Osteocyte (in vitro differentiated cells): ENCODE results near the gene SCN5A. TPM values are rescaled to one million over a fixed set of nuclear protein-coding genes. Genes with fewer than 3 reads are reported as not detected.

ENCODE experiments used
- DNase-seq: peaks from one replicate; pipeline ENCODE4 v3.0.0; 2021; ENCODE audit warnings: mixed read lengths; ENCODE audit not compliant: unreplicated experiment; ENCODE audit errors: extremely low spot score
- H3K27ac Mint-ChIP-seq: one replicate; pipeline ENCODE4 v1.8.0; 2021; ENCODE audit warnings: mild to moderate bottlenecking, mixed read lengths; ENCODE audit not compliant: unreplicated experiment
- H3K27me3 Mint-ChIP-seq: one replicate; pipeline ENCODE4 v1.8.0; 2021; ENCODE audit warnings: mixed read lengths; ENCODE audit not compliant: unreplicated experiment
- H3K36me3 Mint-ChIP-seq: one replicate; pipeline ENCODE4 v1.8.0; 2021; ENCODE audit warnings: mixed read lengths; ENCODE audit not compliant: unreplicated experiment
- H3K4me1 Mint-ChIP-seq: one replicate; pipeline ENCODE4 v1.8.0; 2021; ENCODE audit warnings: mixed read lengths; ENCODE audit not compliant: unreplicated experiment
- H3K4me3 Mint-ChIP-seq: one replicate; pipeline ENCODE4 v1.8.0; 2021; ENCODE audit warnings: mild to moderate bottlenecking, moderate library complexity, mixed read lengths; ENCODE audit not compliant: unreplicated experiment
- H3K9me3 Mint-ChIP-seq: one replicate; pipeline ENCODE4 v1.8.0; 2021; ENCODE audit warnings: mixed read lengths; ENCODE audit not compliant: unreplicated experiment
- long read RNA-seq: library from polyadenylated mRNA; unstranded; transcript quantifications from one replicate; pipeline ENCODE4 v2.0.0, GENCODE V29; 2021
- total RNA-seq: library from RNA; stranded (reverse); gene quantifications from 2 replicates; pipeline ENCODE4 v1.2.1, GENCODE V29; 2021
- TF ChIP-seq, protein P1 (sequence below): fragments of 200-600 bp; sonication (generic); IDR thresholded peaks from 2 replicates; pipeline ENCODE4 v1.5.0; 2021; ENCODE audit warnings: antibody characterized with exemption, mild to moderate bottlenecking, moderate library complexity

SCN5A gene
- total RNA-seq: not detected in 2 replicates
- long read RNA-seq: 0 reads

DNA sequence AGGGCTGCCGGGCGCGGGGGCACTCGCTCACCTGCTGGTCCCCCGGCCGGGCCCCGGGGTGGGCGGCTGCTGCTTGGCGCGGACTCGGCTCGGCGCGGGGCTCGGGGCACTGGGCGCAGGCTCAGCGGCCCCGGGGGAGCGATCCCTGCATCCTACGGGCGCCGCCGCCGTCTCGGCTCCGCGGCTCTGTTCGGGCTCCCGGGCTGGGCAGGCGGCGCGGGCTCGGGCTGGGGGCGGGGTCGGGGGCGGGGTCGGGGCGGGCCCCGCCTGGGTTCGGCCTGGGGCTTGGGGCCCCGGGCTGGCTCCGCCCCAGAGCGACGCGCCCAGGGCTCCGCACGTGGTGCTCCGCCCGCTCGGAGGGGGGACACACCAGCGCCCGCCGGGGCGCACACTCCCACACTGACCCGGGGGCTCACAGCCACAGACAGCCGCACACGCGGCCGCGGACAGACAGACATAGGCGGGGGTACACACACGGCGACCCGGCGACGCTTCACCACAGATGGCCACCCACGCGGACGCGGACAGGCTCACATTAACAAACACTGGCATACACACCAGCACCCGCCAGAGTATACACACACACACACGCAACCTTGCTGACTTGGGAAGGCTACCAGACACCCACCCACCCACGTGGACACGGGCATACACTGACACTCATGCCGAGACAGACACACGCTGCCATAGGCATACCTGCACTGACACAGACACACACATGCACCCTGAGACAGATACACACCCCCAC, at the start of gene SCN5A:
SCN5A (minus strand) TSS at position 188 of the 748 bp plus-strand sequence. CDS start 16,380 bp downstream, outside the sequence.
- no peak within 1 kb of the TSS for H3K27ac Mint-ChIP-seq
- peak; percentile 75 for DNase-seq

DNA sequence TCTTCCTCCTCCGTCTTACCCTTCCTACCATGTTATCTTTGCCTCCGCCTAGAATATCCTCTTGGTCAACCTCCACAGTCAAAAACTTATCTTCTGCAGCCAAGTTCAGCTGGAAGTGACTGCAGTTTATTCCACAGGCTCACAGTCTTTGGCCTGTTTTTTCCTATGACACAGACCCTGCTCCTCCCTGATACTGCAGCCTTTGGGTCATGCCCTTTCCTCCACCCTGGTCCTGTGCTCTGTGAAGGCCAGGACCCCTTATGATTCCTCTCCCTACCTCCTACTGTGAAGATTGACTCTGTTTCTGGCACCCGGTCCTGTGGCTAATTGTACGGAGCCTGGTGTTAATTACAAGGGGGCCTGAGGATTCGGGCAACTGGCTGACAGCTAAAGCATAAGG, 49.3 kb upstream of the SCN5A start:
- H3K4me3 Mint-ChIP-seq: no peak overlapping the region
- no peaks in the 10 kb centered on the region for H3K36me3 Mint-ChIP-seq
- TF ChIP-seq, protein P1, sequence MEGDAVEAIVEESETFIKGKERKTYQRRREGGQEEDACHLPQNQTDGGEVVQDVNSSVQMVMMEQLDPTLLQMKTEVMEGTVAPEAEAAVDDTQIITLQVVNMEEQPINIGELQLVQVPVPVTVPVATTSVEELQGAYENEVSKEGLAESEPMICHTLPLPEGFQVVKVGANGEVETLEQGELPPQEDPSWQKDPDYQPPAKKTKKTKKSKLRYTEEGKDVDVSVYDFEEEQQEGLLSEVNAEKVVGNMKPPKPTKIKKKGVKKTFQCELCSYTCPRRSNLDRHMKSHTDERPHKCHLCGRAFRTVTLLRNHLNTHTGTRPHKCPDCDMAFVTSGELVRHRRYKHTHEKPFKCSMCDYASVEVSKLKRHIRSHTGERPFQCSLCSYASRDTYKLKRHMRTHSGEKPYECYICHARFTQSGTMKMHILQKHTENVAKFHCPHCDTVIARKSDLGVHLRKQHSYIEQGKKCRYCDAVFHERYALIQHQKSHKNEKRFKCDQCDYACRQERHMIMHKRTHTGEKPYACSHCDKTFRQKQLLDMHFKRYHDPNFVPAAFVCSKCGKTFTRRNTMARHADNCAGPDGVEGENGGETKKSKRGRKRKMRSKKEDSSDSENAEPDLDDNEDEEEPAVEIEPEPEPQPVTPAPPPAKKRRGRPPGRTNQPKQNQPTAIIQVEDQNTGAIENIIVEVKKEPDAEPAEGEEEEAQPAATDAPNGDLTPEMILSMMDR: no peak
- no peak for DNase-seq
- no peaks in the 10 kb centered on the region for H3K9me3 Mint-ChIP-seq
- no peaks in the 10 kb centered on the region for H3K4me1 Mint-ChIP-seq
- no peak overlapping the region for H3K27ac Mint-ChIP-seq
- H3K27me3 Mint-ChIP-seq: peaks cover 2% of the 10 kb centered on the region

More for the DNA sequence above, at the start of gene SCN5A:
- H3K36me3 Mint-ChIP-seq: no peaks in the 10 kb centered on the region
- TF ChIP-seq, protein P1: no peak
- peak within 1 kb of the TSS; percentile 63 for H3K4me3 Mint-ChIP-seq
- H3K4me1 Mint-ChIP-seq: peaks cover 2% of the 10 kb centered on the region
- peaks cover 19% of the 10 kb centered on the region for H3K27me3 Mint-ChIP-seq
- no peaks in the 10 kb centered on the region for H3K9me3 Mint-ChIP-seq

DNA sequence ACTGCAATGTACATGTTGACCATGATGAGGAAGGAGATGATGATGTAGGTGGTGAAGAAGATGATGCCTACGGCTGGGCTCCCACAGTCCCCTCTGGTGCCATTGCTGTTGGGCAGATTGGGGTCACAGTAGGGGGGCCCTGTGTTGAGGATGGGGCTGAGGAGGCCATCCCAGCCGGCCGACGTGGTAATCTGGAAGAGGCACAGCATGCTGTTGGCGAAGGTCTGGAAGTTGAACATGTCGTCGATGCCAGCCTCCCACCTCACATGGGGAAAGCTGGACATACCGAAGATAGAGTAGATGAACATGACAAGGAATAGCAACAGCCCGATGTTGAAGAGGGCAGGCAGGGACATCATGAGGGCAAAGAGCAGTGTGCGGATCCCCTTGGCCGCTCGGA, 48.6 kb upstream of the SCN5A start:
- DNase-seq: no peak
- Mint-ChIP-seq H3K27ac (no peak overlapping the region), H3K4me3 (no peak overlapping the region), H3K4me1 (no peaks in the 10 kb centered on the region), H3K27me3 (peaks cover 2% of the 10 kb centered on the region), H3K36me3 (no peaks in the 10 kb centered on the region), H3K9me3 (no peaks in the 10 kb centered on the region)
- TF ChIP-seq, protein P1: no peak

DNA sequence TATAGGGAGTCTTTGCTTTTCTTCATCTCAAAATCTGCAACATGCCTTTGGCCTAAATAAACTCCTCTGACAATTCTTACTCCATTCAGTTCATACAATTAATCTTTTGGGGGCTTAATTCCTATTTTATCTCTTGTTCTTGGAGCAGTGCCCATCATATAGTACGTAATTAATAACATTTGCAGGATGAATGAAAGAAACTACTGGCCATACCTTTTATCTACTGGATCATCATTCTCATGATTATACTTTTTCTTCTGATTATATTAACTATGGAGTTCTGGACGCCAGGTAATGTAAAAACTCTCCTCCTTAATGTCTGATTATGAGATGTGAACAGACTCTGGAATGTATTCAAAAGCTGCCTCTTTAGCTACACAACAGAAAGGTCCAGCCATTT, 46.5 kb upstream of the SCN5A start:
- no peak for DNase-seq

DNA sequence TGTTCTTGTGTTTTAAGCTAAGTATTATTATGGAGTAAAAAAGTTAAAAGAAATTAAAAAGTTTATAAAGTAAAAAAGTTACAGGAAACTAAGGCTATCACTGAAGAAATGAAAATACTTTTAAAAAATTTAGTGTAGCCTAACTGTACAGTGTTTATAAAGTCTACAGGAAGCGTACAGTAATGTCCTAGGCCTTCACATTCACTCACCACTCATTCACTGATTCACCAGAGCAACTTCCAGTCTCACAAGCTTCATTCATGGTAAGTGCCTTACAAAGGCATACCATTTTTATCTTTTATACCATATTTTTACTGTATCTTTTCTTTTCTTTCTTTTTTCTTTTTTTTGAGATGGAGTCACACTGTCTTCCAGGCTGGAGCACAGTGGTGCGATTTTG, 40.7 kb upstream of the SCN5A start:
- H3K4me1 Mint-ChIP-seq: no peaks in the 10 kb centered on the region
- no peaks in the 10 kb centered on the region for H3K9me3 Mint-ChIP-seq
- DNase-seq: no peak
- no peak overlapping the region for H3K27ac Mint-ChIP-seq
- peaks cover 2% of the 10 kb centered on the region for H3K27me3 Mint-ChIP-seq
- TF ChIP-seq, protein P1: no peak
- no peaks in the 10 kb centered on the region for H3K36me3 Mint-ChIP-seq
- no peak overlapping the region for H3K4me3 Mint-ChIP-seq

More for the DNA sequence above, 46.5 kb upstream of the SCN5A start:
- Mint-ChIP-seq H3K27ac (no peak overlapping the region), H3K4me3 (no peak overlapping the region), H3K4me1 (no peaks in the 10 kb centered on the region), H3K27me3 (peaks cover 2% of the 10 kb centered on the region), H3K36me3 (no peaks in the 10 kb centered on the region), H3K9me3 (no peaks in the 10 kb centered on the region)
- TF ChIP-seq, protein P1: no peak
